HG02973 (cell line): ENCODE measurements around the gene ZNF440.
"Not testable (repeated sequence)": the region's sequence is repeated elsewhere in the genome, so short reads cannot be mapped to it uniquely, and the experiment has no call there.

Experiments
- ATAC-seq: cut with Tn5 transposase; IDR thresholded peaks from one replicate; pipeline ENCODE4 v1.9.1; 2021; ENCODE audit warnings: moderate library complexity; ENCODE audit not compliant: unreplicated experiment

ZNF440 gene

GRCh38 chr19:11828957-11829876 is 15.1 kb downstream of the ZNF440 start:
- not testable (repeated sequence) for ATAC-seq

DNA sequence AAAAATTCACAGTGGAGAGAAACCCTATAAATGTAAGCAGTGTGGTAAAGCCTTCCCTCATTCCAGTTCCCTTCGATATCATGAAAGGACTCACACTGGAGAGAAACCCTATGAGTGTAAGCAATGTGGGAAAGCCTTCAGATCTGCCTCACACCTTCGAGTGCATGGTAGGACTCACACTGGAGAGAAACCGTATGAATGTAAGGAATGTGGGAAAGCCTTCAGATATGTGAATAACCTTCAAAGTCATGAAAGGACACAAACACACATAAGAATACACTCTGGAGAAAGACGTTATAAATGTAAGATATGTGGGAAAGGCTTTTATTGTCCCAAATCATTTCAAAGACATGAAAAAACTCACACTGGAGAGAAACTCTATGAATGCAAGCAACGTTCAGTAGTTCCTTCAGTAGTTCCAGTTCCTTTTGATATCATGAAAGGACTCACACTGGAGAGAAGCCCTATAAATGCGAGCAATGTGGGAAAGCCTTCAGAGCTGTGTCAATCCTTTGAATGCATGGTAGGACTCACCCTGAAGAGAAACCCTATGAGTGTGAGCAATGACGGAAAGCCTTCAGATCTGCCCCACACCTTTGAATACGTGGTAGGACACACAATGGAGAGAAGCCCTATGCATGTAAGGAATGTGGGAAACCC is 18.3 kb downstream of the ZNF440 start:
- no peak for ATAC-seq

GRCh38 chr19:11833541-11833940 is 19.5 kb downstream of the ZNF440 start:
- ATAC-seq: no peak

GRCh38 chr19:11835626-11836066 is 21.6 kb downstream of the ZNF440 start:
- ATAC-seq: not testable (repeated sequence)

DNA sequence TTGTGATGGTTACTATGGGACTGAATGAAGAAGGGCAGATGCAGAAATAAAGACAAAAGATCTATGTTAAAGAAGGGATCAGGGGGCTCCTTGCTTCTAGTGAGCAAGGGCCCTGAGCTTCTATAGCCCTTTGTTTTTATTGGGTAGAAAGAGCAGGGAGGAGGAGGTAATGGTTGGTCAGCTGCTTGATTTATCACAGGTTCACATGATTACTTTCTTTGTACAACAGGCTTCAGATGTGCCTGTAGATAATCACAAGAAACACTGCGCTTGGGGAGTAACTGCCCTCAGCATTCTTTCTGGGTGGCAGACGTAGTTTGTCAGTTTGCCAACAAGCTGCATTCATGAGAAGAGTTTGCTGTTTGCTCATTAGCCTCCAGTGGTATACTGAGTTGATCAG is 29.6 kb downstream of the ZNF440 start:
- ATAC-seq: no peak

DNA sequence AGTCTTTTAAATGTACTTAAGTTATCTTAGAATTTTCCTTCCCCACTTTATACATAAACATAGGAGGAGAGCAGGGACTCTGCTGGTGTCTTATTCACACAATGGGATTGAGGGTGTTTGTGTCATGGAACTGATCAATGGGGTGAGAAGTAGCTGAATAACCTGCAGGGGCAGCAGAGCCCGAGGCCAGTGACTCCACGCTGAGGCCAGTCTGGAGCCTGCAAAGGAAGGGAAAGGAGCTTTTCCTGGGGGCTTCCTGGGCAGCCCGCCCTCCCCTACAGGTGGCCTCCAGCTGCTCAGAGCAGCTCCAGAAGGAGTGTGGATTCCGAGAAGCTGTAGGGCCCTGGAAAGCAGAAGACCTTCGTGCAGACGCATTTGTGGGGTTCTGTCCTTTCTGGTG is 33.5 kb downstream of the ZNF440 start:
- not testable (repeated sequence) for ATAC-seq

GRCh38 chr19:11848200-11848593 is 34.1 kb downstream of the ZNF440 start:
- no peak for ATAC-seq

GRCh38 chr19:11848594-11849469 is 34.8 kb downstream of the ZNF440 start, which contains the start of gene ZNF439:
TSS of gene ZNF439 (plus strand) at chr19:11848726. CDS start at chr19:11848868, 142 bp downstream.
- ATAC-seq: peak; percentile 58

DNA sequence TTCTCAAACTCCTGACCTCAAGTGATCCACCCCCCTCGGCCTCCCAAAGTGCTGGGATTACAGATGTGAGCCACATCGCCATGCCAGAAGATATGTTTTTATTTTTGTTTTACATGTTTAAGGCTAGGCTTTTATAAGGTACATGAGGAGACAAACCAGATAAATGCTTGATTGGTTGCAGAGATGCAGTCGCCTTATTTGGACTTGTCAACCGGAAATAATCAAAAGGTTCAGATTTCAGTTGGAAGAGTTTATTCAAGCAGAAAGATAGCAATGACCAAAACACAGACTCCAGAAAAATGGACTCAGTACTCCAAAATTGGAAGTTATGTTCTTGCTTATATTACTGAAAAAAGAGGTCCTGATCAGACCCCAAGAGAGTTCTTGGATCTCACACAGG is 36.2 kb downstream of the ZNF440 start:
- not testable (repeated sequence) for ATAC-seq

DNA sequence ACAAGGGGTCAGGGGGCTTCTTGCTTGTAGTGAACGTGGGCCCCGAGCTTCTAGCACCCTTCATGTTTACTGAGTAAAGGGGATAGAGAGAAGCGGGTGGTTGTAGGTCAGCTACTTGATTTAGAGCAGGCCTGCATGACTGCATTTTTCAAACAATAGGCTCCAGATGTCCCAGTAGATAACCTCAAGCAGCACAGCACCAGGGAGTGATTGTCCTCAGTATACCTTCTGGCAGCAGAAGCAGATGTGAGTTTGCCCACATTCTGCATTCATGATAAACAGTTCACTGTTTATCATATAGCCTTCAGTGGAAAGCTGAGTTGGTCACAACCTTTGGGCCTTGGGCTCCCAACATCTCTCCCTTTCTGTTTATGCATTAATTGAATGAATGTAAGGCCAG is 39.3 kb downstream of the ZNF440 start:
- no peak for ATAC-seq

GRCh38 chr19:11856596-11857250 is 42.6 kb downstream of the ZNF440 start:
- no peak for ATAC-seq

DNA sequence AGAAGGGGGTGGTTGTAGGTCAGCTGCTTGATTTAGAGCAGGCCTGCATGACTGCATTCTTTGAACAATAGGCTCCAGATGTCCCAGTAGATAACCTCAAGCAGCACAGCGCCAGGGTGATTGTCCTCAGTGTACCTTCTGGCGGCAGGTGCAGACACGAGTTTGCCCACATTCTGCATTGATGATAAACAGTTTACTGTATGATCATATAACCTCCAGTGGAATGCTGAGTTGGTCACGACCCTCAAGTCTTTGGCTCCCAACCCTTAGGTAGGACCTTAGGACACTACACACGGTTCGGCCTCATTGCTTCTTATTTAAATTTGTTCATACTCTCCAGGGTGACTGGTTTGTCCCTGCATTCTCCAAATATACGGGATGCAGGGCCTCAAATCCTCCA is 46.6 kb downstream of the ZNF440 start:
- no peak for ATAC-seq

GRCh38 chr19:11861301-11861700 is 47.2 kb downstream of the ZNF440 start:
- ATAC-seq: no peak

GRCh38 chr19:11867766-11868165 is 53.7 kb downstream of the ZNF440 start:
- ATAC-seq: not testable (repeated sequence)

GRCh38 chr19:11868188-11868587 is 54.1 kb downstream of the ZNF440 start:
- no peak for ATAC-seq

DNA sequence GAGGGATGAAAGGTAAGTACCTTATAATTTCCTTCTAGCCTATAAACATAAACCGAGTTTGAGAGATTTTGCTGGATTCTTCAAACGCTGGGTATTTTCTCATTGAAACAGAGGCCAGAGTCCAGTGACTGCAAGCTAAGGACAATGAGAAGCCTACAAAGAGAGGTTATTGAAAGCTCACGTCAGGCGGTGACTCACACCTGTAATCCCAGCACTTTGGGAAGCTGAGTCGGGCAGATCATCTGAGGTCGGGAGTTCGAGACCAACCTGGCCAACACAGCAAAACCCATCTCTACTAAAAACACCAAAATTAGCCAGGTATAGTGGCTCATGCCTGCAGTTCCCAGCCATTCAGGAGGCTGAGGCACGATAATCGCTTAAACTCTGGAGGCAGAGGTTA is 58.6 kb downstream of the ZNF440 start:
- no peak for ATAC-seq

DNA sequence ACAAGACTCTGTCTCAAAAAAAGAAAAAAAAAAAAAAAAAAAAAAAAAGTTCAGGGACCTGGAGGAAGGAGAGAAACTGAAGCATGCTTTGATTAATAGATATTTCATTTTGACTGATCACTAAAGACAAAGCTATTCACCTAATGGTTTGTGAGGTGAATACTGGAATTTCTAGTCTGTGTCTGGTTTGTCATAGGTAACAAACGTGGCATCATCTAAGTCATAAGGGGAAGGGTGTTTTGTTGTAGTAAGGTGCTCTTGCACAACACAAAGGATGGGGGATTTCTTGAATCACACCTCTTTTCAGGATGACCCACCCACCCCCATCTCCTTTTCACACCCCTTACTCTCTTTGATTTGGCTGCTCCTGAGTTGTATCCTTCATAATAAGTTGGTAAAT is 59.7 kb downstream of the ZNF440 start:
- no peak for ATAC-seq

- ATAC-seq: not testable (repeated sequence)
These were observed 65.7 kb downstream of the ZNF440 start for GRCh38 chr19:11879687-11880266.

GRCh38 chr19:11880598-11880997 is 66.5 kb downstream of the ZNF440 start:
- ATAC-seq: no peak

- ATAC-seq: no peak
These were observed 67.2 kb downstream of the ZNF440 start for GRCh38 chr19:11881151-11881800.
